HG02623 (cell line): ENCODE data around the gene LGALS3BP.
"Not testable (repeated sequence)": the region's sequence is repeated elsewhere in the genome, so short reads cannot be mapped to it uniquely, and the experiment has no call there.

ENCODE experiments used
- ATAC-seq: cut with Tn5 transposase; IDR thresholded peaks from one replicate; pipeline ENCODE4 v1.9.1; 2021; ENCODE audit warnings: moderate library complexity; ENCODE audit not compliant: unreplicated experiment

The LGALS3BP gene

DNA sequence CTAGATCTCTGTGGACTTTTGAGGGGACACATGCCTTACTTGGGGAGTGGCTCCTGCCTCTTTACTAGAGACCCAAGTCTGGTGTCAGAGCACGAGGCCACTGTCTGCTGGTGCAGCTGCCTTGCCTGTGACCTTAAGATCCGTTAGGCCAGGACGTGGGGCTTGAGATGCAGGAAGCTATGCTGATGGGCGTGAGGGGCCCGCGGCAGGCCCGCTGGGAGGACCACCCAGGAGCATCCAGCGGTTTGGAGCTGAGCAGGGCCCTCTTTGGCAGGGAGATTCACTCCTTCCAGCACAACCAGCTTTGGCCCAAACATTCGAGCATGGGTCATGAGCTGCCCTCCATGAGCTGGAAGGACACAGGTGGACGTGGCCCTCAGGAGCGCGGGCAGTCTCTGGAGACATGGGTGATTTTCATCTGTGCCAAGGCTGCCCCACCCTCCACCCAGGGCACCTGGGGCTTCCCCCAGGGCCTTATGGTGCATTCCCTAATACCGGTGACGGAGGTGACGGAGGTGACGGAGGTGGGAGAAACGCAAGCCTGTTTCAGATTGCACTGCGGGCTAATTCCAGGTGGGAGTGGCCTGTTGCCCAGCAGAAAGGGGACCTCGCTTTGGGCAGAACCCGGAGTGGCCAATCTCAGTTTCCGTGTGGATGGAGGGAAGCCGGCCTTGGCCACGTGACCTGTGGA lies 12.7 kb downstream of the LGALS3BP start:
- no peak for ATAC-seq

DNA sequence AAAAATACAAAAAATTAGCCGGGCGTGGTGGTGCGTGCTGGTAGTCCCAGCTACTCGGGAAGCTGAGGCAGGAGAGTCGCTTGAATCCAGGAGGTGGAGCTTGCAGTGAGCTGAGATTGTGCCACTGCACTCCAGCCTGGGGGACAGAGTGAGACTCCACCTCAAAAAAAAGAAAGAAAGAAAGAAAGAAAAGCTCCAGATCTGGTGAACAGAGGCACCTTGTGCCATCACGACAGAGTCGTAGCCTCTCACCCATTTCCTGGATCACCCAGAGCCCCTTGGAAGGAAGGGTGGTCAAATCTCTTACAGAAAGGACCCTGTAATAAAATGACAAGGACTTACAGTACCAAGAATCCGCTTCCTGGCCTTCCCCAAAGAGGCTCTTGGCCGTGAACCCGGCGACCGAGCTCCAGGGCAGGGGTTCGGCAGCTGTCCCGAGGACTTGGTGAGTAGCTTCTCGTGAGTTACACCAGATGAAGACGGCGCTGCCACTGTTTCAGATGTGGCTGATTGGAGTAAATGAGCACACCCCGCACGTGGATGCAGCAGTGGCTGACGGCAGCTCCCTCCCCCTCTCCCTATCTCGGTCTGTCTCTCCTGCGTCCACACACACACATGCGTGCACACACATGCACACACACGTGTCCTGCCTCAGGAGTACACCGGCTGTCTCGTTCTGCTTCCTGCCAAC lies 13.5 kb downstream of the LGALS3BP start:
- no peak for ATAC-seq

DNA sequence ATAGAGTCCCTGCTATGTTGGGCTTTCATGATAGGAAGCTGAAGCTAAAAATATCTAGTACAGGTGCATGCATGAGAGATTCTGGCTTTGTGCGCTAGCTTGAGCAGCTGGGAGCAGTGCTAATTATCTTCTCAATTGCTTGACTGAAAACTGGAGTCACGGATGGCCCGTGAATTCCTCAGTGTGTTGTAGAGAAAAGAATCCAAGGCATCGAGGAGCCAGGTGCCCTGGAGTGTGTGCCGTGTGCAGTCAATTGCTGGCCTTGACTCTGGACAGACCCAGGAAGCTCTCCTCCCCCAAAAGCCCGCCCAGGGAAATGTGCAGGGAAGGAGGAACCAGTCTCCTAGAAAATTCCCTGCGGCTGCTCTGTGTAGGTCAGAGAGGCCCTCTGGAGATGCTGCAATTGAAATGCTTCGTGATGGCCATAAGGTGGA lies 14.2 kb downstream of the LGALS3BP start:
- ATAC-seq: no peak

DNA sequence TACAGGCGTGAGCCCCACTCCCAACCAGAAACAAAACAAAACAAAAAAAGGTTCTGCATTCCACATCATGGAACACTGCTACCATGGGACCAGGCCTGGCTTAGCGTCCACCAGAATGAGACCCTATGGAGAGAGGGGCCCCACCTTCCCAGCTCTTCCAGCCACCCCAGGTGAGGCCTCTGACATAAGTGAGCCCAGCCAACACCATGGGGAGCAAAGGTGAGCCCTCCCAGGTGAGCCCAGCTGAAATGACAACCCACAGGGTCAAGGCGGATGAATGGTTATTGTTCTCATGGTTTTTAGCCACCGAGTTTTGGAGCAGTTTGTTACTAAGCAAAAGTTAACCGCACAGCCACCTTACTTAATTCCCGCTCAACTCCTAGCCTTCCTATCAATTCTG lies 16.3 kb downstream of the LGALS3BP start:
- no peak for ATAC-seq

DNA sequence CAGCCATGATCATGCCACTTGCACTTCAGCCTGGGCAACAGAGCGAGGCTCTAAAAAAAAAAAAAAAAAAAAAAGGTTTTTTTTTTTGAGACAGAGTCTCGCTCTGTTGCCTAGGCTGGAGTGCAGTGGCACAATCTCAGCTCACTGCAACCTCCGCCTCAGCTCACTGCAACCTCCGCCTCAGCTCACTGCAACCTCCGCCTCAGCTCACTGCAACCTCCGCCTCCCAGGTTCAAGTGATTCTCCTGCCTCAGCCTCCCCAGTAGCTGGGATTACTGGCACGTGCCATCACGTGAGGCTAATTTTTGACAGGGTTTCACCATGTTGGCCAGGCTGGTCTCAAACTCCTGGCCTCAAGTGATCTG lies 16.8 kb downstream of the LGALS3BP start:
- ATAC-seq: not testable (repeated sequence)

DNA sequence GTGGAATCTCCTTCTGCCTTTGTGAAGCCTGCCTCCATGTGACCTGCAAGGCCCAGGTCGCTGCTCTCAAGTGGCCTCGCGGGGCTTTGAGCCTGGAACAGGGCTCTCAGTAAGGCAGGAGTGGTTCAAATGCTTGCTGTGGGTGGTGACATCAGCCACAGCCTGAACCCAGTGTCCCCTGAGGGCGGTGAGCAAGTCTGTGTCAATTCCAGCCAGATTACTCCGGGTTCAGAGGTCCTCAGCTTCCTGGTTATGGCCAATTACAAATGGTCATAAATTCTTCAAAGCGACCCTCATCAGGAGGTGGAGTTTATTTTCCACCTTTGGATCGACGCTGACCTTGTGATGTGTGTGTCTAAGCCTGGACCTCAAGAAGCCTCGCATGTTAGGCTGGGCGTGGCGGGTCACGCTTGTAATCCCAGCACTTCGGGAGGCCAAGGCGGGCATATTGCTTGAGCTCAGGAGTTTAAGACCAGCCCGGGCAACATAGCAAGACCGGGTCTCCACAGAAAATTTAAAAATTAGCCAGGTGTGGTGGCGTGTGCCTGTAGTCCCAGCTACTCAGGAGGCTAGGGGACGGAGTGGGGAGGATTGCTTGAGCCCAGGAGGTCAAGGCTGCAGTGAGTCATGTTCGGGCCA lies 17.3 kb downstream of the LGALS3BP start:
- no peak for ATAC-seq

DNA sequence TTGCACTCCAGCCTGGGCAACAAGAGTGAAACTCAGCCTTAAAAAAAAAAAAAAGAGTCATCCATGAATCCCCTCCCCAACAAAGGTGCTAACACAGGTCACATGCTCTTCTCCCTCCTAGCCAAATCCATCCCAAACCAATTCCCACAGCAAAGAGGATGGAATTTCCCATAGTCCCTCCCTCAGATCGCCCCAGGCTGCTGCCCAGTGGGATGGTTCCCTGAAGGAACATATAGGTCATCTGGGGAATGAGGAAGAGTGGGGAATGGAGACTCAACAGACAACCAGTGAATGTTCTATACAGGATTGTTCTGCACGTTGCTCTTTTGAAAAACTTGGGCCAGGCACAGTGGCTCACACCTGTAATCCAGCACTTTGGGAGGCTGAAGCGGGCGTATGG lies 18.2 kb downstream of the LGALS3BP start:
- no peak for ATAC-seq

DNA sequence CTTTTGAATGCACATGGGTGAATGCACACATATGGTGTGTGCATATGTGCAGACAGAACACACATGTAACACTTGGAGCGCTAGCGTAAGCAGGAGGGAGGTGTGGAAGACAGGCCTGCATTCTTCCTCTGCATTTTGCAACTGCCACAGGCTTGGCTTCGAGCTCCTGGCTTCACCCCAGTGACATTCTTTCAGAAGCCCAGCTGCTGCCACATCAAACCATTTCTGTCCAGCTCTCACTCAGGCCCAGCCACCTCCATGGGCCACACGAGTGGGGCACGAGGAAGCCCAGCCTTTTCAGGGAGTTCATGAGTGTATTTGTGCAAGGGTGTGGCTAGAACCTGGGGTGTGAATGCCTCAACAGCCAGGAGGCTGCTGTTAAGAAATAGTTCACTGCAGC lies 18.8 kb downstream of the LGALS3BP start:
- ATAC-seq: no peak

DNA sequence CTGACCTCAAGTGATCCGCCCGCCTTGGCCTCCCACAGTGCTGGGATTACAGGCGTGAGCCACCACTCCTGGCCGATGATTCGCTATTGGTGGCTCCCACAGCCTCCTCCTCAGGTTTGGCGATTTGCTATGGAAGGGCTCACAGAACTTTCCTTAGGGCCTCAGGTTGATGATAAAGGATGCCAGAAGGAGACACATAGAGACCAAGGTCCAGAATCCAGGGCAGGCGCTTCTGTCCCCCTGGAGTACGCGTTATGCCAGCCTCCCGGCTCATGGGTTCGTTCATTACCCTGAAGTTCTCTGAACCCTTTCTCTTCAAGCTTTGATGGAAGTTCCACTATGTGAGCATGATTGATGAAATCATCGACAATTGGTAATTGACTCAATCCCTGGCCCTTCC lies 19.9 kb downstream of the LGALS3BP start:
- no peak for ATAC-seq

DNA sequence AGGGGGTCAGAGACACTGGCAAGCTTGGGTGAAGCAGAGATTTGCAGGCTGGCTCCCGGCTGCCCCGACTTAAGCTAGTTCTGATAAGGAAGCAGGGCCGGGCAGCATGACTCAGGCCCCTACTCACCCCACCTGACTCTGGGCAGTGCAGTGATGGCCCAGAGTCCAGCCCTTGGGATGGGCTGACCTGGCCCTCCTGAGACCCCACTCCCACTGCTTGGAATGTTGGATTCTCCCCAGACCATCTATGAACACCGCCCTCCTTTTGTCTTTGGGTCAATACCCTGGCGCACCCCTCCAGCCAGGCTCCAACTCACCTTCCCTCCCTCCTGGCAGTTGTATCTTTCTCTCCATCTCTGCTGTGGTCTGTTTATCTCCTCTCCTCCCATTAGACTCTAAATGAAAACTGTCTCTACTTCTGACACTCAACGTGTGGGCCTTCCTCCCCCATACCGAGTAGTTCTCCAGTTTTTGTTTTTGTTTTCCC lies 21.0 kb downstream of the LGALS3BP start:
- ATAC-seq: no peak

DNA sequence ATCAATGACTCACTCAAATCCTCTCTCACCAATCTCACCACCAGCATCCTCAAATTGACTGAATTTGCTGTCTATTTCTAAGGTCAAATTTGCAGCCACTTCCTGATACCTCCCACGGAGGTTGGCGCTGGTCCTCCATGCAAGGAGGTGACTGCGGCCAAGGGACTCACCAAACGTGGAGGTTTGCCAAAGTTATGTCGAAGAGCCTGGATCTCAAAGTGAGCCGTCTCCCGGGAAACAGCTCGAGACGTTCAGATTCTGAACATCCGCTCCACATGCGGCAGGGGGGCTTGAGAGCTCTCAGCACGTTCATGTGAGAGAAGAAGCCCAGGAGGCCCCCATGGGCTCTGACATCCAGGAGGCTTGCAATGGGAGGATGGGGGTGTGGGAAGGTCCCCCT lies 22.6 kb downstream of the LGALS3BP start:
- no peak for ATAC-seq

DNA sequence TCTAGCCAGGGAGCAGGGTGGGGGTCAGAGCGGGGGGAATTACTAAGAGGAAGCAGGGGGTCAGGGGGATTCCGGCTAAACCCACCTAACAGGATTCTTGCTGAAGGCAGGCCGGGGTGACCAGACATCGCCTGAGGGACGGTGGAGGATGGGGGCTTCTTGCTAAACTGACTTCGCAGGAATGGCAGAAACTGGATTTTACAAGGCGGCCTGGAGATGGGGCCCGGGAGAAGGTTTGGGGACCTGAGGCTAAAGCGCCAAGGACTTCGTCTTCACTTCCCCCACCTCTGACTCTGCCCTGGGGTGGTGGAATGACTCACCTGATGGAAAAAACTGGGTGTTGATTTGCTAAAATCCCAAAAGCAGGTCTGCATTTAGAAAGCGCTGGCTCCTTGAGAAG lies 23.5 kb downstream of the LGALS3BP start:
- ATAC-seq: no peak

DNA sequence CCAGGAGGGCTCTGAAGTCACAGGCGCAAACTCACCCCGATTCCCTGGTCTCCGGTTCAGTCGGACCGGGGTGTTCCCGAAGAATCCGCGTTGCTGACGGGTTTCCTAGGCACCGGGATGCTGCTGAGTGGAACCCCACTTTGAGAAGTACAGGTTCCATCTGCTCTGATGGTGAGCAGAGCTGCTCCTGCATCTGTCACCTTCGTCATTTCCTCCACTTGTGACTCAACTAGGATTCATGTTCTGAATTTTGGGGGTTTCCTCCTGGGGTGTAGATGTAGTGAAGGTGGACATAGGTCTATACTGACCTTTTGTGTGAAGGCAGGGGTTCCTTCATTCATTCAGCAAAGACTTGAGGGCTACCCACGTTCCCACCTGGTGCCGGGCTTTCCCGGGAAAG lies 25.0 kb downstream of the LGALS3BP start:
- no peak for ATAC-seq

DNA sequence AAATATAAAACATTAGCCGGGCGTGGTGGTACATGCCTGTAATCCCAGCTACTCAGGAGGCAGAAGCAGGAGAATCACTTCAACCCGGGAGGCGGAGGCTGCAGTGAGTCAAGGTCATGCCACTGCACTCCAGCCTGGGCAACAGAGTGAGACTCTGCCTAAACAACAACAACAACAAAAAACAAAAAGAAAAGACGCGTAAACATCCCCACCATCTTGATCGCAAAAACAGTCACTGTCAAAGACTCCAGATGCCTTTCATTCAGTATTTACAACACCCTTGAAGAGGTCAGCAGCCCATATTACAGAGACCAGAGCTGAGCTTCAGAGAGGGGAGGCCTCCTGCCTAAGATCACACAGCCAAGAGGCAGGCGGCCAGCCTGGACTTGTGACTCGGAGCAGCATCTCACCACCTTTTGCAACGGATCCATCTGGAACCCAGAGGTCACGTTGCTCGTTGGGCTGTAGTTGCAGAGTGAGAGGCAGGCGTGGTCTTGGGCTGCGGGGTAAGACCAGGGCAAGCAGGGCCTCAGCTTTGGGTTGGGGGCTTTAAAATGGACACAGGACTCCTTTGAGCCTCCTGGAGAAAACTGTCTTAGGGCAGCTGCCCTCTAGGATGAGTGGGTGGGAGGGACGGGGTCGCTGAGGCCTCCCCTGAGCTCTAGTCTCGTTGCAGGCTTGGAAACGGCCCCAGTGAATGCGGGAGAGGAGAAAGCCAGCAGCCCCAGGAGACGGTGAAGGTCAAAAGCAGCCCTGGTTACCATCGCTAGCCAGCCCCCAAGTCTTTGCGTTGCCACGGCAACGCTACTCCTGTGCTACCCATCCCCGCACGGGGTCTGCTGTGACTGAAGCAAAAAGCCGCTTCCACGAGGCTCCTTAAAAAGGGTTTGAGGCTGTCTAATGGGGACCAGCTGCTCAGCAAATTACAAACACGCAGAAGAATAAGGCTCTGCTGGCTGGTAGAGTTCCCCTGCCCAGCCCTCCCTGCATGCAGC lies 26.1 kb downstream of the LGALS3BP start:
- no peak for ATAC-seq

DNA sequence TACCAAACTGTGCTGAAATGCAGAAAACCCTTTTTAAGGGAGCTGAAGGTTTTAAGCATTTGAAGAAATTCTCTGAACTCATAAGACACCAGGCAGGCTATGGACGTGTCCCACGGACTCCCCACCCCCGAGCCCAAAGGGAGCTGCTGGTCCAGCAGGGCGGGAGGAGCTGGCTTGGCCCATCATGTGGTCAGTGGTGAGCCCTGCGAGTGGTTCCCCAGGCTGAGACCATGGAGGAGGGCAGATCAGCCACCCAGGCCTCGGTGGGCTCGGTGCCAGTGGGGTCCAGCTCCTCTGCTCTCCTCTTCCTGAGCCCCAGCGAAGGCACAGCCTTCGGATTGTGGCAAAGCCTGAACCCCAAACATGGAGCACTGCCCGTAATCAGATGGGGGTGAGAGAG lies 27.0 kb downstream of the LGALS3BP start:
- no peak for ATAC-seq

DNA sequence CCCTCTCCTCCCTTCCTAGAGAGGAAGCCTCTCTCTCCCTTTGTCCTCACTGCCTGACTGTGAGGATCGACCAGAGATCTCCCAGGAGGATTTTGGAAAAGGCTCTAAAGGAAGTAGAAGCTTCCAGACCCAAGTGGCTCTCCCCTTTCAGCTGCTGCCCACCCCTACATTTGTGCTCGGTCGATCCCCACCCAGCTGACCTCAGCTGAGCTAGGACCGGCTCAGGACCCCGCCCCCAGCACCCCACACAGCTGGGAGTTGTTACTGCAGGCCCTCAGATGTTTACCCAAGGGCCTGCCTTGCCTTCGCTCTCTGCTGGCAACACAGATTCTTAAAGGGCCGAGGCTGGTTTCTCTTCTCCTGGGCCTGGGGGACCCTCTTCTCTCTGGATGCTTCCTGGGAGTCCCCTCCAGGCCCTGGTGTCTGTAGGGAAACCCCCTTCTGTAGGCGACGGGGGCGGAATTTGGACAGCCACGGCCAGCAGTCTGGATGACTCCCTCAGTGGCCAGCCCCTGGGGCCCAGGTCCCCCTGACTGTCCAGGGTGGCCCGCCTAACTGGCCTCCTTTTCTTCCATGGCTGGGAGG lies 27.7 kb downstream of the LGALS3BP start:
- ATAC-seq: no peak

DNA sequence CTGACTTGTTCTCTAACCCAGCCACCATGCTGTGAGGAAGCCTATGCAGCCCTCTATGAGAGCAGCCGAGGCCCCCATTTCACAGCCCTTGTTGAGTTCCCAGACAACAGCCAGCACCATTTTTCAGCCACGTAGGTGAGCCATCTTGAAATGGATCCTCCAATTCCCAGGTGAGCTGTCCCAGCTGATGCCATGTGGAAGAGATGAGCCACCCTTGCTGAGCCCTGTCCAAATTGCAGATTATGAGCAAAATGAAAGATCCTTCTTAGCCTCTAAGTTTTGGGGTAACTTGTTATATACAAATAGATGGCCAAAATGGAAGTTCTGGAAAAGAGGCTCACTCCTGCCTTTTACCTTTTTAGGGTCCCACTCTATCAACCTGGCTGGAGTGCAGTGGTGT lies 28.9 kb downstream of the LGALS3BP start:
- ATAC-seq: no peak

DNA sequence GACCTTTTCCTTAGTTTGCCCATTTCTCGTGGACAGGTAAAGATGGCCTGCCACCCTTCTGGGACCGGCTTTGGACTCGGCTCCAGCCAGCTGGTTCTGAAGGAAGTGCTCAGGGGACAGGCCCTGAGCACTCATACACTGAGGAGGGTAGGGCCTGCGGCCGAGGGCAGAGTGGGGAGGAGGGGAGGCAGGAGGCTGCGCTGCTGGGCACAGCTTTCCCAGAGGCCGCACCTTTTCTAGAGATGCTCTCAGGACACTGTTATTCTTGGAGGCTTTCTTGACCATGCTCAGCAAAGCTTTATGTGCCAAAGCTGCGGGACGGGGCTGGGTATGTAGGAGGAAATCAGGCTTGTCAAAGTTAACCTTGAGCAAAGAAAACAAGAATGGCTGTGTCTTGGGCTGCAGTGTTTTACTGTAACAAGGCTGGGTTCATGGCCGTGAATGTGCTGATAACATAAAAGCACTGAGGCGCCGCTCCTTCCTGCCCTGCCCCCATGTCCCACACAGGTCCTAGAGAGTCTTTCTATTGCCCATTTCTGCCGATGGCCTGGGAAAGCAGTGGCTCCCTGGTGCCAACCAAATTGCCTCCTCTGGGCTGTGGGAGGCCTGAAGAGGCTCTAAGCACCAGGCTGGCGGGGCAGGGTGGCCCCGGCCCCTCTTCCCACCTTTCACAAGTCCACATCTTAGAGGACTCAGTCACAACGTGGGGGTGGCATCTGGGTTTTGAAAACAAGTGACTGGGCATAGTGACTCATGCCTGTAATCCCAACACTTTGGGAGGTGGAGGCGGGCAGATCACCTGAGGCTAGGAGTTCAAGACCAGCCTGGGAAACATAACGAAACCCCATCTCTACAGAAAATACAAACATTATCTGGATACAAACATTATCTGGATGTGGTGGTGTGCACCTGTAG lies 32.2 kb downstream of the LGALS3BP start:
- ATAC-seq: no peak

DNA sequence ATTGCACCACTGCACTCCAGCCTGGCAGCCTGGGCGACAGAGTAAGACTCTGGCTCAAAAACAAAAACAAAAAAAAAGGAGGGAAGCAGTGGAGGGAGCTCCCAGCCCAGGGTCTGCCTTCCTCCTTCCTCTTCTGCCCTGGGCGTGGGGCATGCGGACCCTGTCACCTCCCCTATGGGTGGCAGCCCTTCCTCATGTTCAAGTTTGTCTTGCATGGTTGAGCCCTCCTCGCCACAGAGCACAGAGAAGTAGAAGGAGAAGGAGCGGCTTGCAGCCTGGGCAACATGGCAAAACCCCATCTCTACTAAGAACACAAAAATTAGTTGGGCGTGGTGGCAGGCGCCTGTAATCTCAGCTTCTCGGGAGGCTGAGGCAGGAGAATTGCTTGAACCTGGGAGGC lies 33.1 kb downstream of the LGALS3BP start:
- ATAC-seq: no peak

DNA sequence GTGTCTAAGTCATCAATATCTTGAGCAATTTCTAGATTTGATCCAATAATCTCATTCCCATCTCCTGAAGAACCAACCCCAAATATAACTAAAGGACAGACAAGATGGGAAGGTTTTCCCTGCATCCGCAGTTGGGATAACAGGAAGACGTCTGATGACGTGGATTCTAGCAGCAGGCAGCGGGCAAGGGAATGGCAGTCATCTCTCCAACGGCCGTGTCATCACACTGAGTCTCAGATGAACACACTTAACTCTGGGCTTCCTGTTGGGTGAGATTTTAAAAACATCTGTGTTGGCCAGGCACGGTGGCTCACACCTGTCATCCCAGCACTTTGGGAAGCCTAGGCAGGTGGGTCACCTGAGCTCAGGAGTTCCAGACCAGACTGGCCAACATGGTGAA lies 33.6 kb downstream of the LGALS3BP start:
- ATAC-seq: no peak
